GM19023 (cell line): ENCODE measurements around the gene C12orf76.
A peak's percentile ranks its signal among the peaks of the same experiment; 100 is the strongest.

Source experiments
- ATAC-seq: cut with Tn5 transposase; IDR thresholded peaks from one replicate; pipeline ENCODE4 v1.9.1; 2021; ENCODE audit warnings: mild to moderate bottlenecking, moderate library complexity; ENCODE audit not compliant: unreplicated experiment

C12orf76 gene

GRCh38 chr12:109997393-109997792 lies 50.9 kb downstream of the C12orf76 start:
- ATAC-seq = no peak

DNA sequence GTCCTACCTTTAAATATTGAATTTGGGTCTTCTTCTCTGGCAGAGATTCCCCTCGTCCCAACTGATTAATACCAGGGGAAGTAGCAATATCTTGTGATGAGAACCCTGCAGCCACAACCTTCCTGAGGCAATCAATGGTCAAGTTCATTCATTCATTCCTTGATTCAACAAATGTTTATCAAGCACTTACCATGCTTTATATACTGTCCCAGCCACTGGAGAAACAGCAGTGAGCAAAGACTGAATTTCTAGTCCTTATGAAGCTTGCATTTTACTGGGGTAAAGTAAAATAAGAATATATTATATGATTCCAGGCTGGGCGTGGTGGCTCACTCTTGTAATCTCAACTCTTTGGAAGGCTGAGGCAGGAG lies 51.9 kb downstream of the C12orf76 start:
- no peak for ATAC-seq

DNA sequence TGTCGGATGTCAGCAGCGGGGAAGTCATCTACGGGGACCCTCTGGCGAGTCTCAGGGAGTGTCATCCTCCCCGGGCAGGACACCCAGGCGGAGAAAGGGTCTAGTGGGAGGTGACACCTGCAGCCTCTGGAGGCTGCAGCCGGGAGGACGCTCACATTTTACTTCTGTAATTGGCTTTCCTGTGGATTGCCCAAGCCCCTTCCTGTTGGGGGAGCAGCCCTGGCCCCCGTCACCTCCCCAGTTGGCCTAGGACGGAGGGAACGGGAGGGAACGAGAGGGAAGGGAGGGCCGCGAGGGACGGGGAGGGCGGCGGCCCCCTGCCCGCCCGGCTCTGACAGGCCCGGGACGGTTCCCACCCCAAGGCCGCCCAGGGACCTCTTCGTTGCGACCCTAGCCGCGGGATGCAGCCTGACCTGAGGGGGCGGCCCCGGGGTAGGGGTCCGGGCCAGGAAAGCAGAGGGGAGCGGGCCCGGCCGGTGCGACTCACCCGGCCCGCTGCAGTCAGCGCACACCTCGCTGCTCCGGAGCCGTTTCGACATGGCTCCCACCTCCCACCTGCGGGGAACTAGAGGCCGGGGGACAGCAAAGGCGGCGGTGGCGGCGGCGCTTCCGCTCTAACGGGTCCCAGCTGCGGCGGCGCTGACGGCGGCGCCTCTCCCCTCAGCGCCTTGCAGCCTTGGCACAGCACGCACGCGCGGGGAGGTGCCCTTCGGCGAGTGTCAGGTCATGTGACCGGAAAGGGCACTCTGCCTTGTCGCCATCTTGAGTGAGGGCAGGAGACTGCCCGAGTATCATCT lies 52.4 kb downstream of the C12orf76 start, which contains the start of gene GIT2:
GIT2 (minus strand) TSS at position 683 of the 797 bp plus-strand sequence; CDS start at position 539, 144 bp downstream.
- ATAC-seq = peak; percentile 71

DNA sequence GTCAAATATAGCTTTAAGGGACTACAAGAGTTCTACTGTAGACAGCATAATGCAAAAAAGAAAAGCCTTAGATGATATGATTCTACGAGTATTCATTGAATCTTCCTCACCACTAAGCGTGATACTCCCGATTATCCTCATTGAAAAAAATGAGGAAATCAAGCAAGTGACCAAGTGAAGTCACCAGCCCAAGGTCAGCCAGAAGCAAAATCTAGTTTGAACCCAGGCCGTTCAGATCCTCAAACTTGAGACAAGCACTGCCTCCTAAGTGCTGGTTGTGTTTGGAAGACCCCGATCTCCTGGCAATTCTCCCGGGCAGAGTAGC lies 53.0 kb downstream of the C12orf76 start:
- no peak for ATAC-seq

- ATAC-seq = no peak
Measured at GRCh38 chr12:109994401-109995175, 53.7 kb downstream of the C12orf76 start.

DNA sequence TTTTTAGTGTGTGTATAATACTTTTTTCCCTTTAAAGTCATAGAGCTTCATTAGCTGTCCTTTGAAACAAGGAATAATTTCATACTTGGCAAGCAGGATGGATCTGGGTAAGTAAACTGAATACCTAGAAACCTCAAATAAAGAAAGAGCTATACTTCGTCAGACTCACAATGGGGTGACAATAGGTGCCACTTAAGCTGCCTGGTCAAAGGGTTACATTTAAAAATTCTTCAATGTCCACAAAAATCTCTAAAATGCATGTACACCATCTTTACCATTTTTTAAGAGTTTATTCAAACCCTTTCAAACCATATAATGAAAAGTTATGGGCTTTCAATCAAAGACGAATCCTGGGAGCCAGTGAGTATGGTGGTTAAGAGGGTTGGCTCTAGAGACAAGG lies 55.2 kb downstream of the C12orf76 start:
- no peak for ATAC-seq

DNA sequence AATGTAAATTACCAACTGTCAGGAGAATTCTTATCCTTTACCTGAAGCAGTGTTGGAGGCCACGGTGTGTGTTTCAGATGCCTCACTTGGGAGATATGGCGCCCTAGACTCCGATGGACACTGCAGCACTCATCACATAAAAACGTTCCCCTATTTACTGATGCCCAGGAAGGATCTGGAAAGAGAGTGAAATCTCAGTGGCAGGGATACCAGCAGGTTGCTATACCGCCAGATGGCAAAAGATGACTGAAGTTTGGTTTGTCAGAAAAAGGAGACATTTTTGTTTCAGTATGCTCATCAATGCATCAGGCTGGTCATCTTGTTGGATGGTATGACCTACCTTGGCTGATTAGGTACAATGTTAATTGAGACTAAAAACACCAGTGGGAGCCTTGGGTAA lies 56.7 kb downstream of the C12orf76 start:
- ATAC-seq = no peak
